ENCODE results near the gene CEP350.
A peak's percentile ranks its signal among the peaks of the same experiment; 100 is the strongest.
"Not testable (repeated sequence)": the region's sequence is repeated elsewhere in the genome, so short reads cannot be mapped to it uniquely, and the experiment has no call there.

The CEP350 gene

GRCh38 chr1:179941454-179941853 is 13.2 kb upstream of the CEP350 start:
- DNase-seq: no peak

- no peak for DNase-seq
These were observed 4.0 kb upstream of the CEP350 start for GRCh38 chr1:179950651-179951050.

GRCh38 chr1:179951383-179952144 is 3.0 kb upstream of the CEP350 start:
- no peak for DNase-seq

GRCh38 chr1:179952186-179952585 is 2.4 kb upstream of the CEP350 start:
- DNase-seq: no peak

GRCh38 chr1:179953974-179954492 is 577 bp upstream of the CEP350 start:
- peak in 2 of 4 experiments; percentile 15 to 19 for DNase-seq

- DNase-seq: no peak
These were observed 674 bp downstream of the CEP350 start for GRCh38 chr1:179955287-179955680.

GRCh38 chr1:179955731-179956130 is 1.1 kb downstream of the CEP350 start:
- DNase-seq: no peak

- no peak for DNase-seq
These were observed 3.7 kb downstream of the CEP350 start for GRCh38 chr1:179958359-179958758.

GRCh38 chr1:179962168-179962567 is 7.6 kb downstream of the CEP350 start:
- not testable (repeated sequence) for DNase-seq

- no peak for DNase-seq
These were observed 11.9 kb downstream of the CEP350 start for GRCh38 chr1:179966551-179966950.

GRCh38 chr1:179968284-179968993 is 13.8 kb downstream of the CEP350 start:
- no peak for DNase-seq

- DNase-seq: no peak
These were observed 14.6 kb downstream of the CEP350 start for GRCh38 chr1:179968994-179969919.

- no peak for DNase-seq
These were observed 15.4 kb downstream of the CEP350 start for GRCh38 chr1:179969962-179970361.

GRCh38 chr1:179971563-179972496 is 17.2 kb downstream of the CEP350 start:
- no peak for DNase-seq

- DNase-seq: no peak
These were observed 18.8 kb downstream of the CEP350 start for GRCh38 chr1:179973198-179974110.

GRCh38 chr1:179976970-179977651 is 22.5 kb downstream of the CEP350 start:
- DNase-seq: no peak

- DNase-seq: no peak
These were observed 23.8 kb downstream of the CEP350 start for GRCh38 chr1:179978199-179979079.

- no peak for DNase-seq
These were observed 29.5 kb downstream of the CEP350 start for GRCh38 chr1:179984101-179984500.

- no peak for DNase-seq
These were observed 30.3 kb downstream of the CEP350 start for GRCh38 chr1:179984942-179985341.
